HEK293 (cell line): Measurements from ENCODE around the gene BAIAP2L2.

Experiments used
- CTCF ChIA-PET: fragments of 350-600 bp; formaldehyde crosslinking; extraction: SDS; loops from one replicate; lab custom pipeline; 2021; ENCODE audit warnings: antibody characterized with exemption; lab: Yijun Ruan, JAX
- POLR2A ChIA-PET: fragments of 300-600 bp; formaldehyde crosslinking; extraction: SDS; loops from one replicate; lab custom pipeline; 2020; ENCODE audit warnings: antibody characterized with exemption, inconsistent platforms; lab: Yijun Ruan, JAX
- H3K27ac ChIP-seq: fragments of 200-500 bp; sonication (Bioruptor generic); 2 replicates; pipeline ENCODE4 v1.5.1; 2014; ENCODE audit warnings: low read depth, low read length, control low read depth, inconsistent platforms; ENCODE audit errors: extremely low read depth
- H3K36me3 ChIP-seq, 2 experiments: fragments of 200-500 bp in 1 of 2; sonication (Bioruptor generic) in 1 of 2; 1 replicate in 1 of 2; 2 replicates in 1 of 2; pipeline ENCODE4 v1.5.1; 2014 to 2017; ENCODE audit warnings: inconsistent platforms in 2 of 2, low read length in 2 of 2; ENCODE audit not compliant: control insufficient read depth in 2 of 2, insufficient read depth in 1 of 2
- H3K4me1 ChIP-seq: fragments of 200-500 bp; sonication (Bioruptor generic); 2 replicates; pipeline ENCODE4 v1.5.1; 2014; ENCODE audit warnings: mild to moderate bottlenecking, low read length, inconsistent platforms; ENCODE audit not compliant: control insufficient read depth, insufficient read depth
- H3K4me3 ChIP-seq: 2 replicates; pipeline ENCODE4 v1.5.1; 2011; ENCODE audit warnings: low read depth, mild to moderate bottlenecking, control low read depth, low read length, moderate library complexity
- H3K9me3 ChIP-seq: fragments of 200-500 bp; sonication (Bioruptor generic); 2 replicates; pipeline ENCODE4 v1.5.1; 2014; ENCODE audit warnings: low read depth, low read length, inconsistent platforms; ENCODE audit not compliant: control insufficient read depth, insufficient read depth
- ZBTB7A ChIP-seq: fragments of 450-650 bp; formaldehyde crosslinking; IDR thresholded peaks from 2 replicates; pipeline ENCODE4 v1.5.1; 2016; ENCODE audit warnings: low read depth, missing biosample characterization, missing genetic modification characterization
- ZNF157 ChIP-seq: fragments of 450-650 bp; formaldehyde crosslinking; IDR thresholded peaks from 2 replicates; pipeline ENCODE4 v1.5.1; 2016; ENCODE audit warnings: missing biosample characterization, missing genetic modification characterization
- ZNF664 ChIP-seq: fragments of 450-650 bp; formaldehyde crosslinking; IDR thresholded peaks from 2 replicates; pipeline ENCODE4 v1.5.1; 2016; ENCODE audit warnings: missing biosample characterization, missing genetic modification characterization
- TF ChIP-seq, protein P1 (sequence below): fragments of 450-650 bp; formaldehyde crosslinking; IDR thresholded peaks from 2 replicates; pipeline ENCODE4 v1.5.1; 2016; ENCODE audit warnings: missing biosample characterization, missing genetic modification characterization

Gene BAIAP2L2

DNA sequence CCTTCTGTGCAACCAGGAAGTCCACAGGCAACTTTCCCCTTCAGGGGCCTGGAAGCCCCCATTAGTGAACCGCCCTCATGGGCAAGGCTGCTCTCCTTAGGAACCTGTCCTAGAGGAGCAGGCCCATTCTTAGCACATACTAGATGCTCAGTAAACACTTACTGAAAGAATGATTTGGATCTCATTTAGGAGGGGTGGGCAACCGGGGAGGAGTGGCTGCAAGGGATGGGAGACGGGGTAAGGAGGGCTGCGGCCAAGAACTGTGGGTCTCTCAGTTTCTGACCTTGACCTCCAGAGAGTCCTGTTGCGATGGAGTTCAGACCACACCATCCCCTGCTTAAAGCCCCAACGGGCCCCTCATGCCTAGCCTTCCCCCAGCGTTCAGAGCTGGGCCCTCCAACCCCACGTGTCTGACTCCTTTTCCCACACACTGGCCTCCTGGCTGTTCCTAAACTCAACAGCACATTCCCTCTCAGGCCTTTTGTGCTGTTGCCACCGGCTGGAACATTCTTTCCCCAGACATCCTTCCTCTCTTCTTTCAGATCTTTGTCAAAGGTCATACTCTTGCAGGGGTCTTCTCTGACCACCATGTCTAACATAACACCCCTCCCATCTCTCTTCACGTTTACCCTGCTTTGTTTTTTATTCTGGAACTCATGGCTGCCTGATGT, 74.0 kb downstream of the BAIAP2L2 start:
- Histone ChIP-seq H3K27ac (no peak overlapping the region), H3K36me3 (no peaks in the 10 kb centered on the region), H3K9me3 (no peaks in the 10 kb centered on the region), H3K4me1 (no peaks in the 10 kb centered on the region)
- CTCF ChIA-PET = interaction anchor here (2.2 kb wide), 1 partner anchor 16 kb away, joined by 14 read pairs; no protein-coding TSS in a partner anchor
- no peak for TF ChIP-seq ZNF157 (tag by site-specific recombination)
- TF ChIP-seq ZNF664 (tag by site-specific recombination) = peak; percentile 77
- TF ChIP-seq, all 188 proteins: peak for 1
- POLR2A ChIA-PET = no interaction called here
- H3K4me3 ChIP-seq = no peak overlapping the region

DNA sequence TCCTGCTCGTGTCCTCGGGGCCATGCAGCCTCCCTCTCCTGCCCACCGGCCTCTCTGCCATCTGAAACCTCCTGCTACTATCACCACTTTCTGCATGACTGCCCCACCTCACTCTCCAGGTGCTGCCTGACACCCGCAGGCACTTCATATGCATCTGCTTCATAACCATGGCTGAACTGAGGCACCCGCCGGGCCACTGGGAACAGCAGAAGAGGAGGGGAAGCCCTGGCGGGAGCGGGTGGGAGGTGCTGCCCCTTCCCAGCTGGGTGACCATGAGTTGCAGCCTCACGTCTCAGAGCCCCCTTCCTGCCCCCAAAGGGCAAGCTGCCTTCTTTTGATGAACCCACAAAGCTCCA, 75.0 kb downstream of the BAIAP2L2 start:
- no peaks in the 10 kb centered on the region for H3K4me1 ChIP-seq
- CTCF ChIA-PET = no interaction called here
- H3K27ac ChIP-seq = no peak overlapping the region
- H3K9me3 ChIP-seq = no peaks in the 10 kb centered on the region
- TF ChIP-seq, protein P1, sequence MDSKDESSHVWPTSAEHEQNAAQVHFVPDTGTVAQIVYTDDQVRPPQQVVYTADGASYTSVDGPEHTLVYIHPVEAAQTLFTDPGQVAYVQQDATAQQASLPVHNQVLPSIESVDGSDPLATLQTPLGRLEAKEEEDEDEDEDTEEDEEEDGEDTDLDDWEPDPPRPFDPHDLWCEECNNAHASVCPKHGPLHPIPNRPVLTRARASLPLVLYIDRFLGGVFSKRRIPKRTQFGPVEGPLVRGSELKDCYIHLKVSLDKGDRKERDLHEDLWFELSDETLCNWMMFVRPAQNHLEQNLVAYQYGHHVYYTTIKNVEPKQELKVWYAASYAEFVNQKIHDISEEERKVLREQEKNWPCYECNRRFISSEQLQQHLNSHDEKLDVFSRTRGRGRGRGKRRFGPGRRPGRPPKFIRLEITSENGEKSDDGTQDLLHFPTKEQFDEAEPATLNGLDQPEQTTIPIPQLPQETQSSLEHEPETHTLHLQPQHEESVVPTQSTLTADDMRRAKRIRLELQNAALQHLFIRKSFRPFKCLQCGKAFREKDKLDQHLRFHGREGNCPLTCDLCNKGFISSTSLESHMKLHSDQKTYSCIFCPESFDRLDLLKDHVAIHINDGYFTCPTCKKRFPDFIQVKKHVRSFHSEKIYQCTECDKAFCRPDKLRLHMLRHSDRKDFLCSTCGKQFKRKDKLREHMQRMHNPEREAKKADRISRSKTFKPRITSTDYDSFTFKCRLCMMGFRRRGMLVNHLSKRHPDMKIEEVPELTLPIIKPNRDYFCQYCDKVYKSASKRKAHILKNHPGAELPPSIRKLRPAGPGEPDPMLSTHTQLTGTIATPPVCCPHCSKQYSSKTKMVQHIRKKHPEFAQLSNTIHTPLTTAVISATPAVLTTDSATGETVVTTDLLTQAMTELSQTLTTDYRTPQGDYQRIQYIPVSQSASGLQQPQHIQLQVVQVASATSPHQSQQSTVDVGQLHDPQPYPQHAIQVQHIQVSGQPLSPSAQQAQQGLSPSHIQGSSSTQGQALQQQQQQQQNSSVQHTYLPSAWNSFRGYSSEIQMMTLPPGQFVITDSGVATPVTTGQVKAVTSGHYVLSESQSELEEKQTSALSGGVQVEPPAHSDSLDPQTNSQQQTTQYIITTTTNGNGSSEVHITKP (tag by site-specific recombination) = no peak
- no peak for TF ChIP-seq ZBTB7A (tag by site-specific recombination)
- POLR2A ChIA-PET = no interaction called here
- H3K36me3 ChIP-seq = no peaks in the 10 kb centered on the region
- H3K4me3 ChIP-seq = no peak overlapping the region
